GM19240 (cell line): Measurements from ENCODE around the gene GLRB.
"Not testable (repeated sequence)": the region's sequence is repeated elsewhere in the genome, so short reads cannot be mapped to it uniquely, and the experiment has no call there.

Experiments used
- DNase-seq: peaks from one replicate; pipeline ENCODE4 v3.0.0; 2011; ENCODE audit warnings: low spot score; ENCODE audit not compliant: insufficient read length

Gene GLRB

DNA sequence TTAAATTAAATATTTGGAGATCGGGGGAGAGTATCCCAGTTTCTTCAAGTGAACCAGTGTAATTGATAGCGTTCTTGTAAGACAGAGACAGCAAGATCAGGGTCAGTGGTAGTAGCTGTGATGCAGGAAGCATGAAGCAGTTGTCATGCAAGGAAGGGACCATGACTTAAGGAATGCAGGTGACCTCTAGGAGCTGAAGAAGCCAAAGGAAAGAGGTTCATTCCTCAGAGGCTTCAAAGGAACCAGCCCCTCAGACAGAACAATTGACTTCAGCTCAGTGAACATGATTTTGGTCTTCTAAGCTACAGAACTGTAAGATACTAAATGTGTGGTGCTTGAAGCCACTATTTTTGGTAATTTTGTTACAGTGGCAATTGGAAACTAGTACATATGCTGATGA lies 51.6 kb downstream of the GLRB start:
- no peak for DNase-seq

- no peak for DNase-seq
Observed at GRCh38 chr4:157128395-157128794, 52.4 kb downstream of the GLRB start.

DNA sequence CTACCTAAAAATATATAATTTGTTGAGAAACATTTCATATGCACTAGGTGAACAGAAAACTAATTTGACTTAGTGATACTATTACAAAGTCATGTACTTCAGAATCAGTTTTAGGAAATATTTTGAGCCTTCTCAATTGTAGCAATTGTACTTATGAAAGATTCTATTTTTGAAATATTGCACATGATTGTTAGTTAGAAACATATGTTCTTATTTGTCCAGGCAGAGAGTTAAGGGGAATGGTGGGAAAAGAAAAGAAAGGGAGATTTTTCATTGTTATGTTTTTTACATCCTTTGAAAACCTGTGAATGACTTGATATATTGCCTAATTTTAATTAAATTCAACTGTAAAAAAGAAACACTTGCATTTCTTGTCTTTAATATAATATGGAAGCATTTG lies 66.0 kb downstream of the GLRB start:
- no peak for DNase-seq

DNA sequence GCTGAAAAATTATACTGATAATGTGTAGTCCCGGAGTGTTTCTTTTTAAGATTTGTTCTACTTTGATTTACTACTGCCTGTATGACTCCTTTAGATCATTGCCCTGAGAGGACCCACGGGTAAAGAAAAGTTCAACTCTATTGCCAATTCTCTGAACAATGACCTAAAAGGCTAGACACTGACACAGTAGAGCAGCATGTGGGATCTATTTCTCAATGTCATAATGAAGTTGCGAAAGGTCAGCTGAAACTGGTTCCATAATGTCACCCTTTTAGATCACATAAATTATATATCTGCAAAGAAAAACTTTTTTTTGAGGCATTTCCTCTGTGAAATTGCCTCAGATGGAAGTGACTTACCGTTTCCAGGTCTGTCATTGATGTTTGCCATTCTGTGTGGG lies 67.4 kb downstream of the GLRB start:
- no peak for DNase-seq

DNA sequence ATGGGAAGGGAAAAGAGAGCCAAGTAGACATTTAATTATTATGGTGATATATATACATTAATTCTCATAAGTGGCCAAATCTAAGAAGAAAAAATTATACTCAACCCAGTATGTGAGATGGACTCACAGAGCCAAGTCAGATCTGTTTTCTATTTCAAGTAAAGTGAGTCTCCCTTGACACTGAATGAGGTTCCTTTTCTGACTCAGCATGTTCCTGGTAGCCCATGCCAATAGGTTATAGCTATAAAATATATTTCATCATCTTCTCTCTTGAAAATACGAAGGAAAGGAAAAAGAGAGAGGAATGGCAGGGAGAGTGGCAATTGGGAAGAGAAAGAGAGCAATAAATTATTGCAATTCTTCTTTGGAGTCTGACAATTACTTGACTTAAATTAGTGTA lies 75.8 kb downstream of the GLRB start:
- no peak for DNase-seq

GRCh38 chr4:157165935-157166610 lies 90.1 kb downstream of the GLRB start:
- DNase-seq: no peak

DNA sequence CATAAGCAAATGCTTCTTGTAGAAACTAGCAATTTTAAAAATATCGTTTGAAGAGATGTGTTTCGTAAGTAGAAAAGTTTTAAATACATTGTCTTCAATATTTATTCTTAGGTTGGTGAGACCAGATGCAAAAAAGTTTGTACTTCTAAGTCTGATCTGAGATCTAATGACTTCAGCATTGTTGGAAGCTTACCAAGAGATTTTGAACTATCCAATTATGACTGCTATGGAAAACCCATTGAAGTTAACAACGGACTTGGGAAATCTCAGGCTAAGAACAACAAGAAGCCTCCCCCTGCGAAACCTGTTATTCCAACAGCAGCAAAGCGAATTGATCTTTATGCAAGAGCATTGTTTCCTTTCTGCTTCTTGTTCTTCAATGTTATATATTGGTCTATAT lies 94.4 kb downstream of the GLRB start:
- DNase-seq: no peak

GRCh38 chr4:157172011-157172410 lies 96.1 kb downstream of the GLRB start:
- no peak for DNase-seq

DNA sequence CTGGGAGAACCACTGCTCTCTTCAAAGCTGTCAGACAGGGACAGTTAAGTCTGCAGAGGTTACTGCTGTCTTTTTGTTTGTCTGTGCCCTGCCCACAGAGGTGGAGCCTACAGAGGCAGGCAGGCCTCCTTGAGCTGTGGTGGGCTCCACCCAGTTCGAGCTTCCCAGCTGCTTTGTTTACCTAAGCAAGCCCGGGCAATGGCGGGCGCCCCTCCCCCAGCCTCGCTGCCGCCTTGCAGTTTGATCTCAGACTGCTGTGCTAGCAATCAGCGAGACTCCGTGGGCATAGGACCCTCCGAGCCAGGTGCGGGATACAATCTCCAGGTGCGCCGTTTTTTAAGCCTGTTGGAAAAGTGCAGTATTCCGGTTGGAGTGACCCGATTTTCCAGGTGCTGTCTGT lies 104.3 kb downstream of the GLRB start:
- not testable (repeated sequence) for DNase-seq

DNA sequence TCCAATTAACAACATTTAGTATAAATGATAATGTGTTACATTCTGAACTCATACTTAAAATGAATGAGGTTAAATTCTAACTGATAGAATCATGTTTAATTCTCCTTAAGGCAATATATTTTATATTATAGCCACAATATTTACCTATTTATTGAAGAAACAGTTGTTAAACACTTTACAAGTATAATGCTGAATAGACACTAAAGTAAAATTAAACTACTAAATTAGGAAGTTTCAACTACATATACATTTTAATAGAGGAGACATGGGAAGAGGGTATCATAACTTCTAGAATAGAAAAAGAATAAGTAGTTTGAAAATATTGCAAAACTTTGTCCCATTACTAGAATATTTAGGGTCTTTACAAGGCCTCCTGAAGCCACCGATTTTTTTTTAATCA lies 108.3 kb downstream of the GLRB start:
- no peak for DNase-seq

GRCh38 chr4:157185363-157185762 lies 109.4 kb downstream of the GLRB start:
- DNase-seq: no peak

DNA sequence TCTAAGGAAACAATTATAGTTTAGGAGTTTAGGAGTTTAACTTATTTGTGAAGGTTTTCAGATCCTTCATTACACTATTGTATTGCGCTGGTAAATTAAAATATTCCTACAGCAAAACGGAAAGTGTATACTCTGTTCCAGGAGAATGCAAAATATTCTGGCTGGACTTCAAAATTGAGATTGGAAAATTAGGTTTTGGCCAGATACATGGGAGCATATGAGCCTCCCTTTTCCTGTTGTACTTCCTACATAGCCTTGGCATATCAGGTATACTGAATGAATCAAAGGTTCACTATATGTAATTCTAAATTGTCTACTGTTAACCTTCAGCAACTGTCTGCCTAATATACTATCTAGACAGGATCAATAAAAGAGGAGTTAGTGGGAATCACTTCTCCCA lies 119.4 kb downstream of the GLRB start:
- DNase-seq: no peak

DNA sequence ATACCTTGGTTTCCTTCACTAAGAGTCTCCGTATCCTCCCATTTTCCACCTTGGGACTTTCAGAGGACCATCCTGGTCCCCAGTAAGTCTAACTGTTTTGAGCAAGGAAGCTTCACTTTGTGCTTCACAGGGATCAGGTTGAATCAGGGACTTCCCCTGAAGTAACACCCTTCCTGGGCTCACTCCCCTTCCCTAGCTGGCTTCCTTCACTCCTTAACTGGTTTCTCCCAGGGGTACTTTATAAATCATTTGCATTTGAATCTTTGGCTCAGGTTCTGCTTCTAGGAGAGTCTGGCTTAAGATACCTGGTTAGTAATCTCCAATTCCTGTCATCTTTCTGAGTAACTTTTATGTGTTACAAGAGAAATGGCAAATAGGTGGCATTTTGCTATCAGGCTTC lies 120.1 kb downstream of the GLRB start:
- no peak for DNase-seq

DNA sequence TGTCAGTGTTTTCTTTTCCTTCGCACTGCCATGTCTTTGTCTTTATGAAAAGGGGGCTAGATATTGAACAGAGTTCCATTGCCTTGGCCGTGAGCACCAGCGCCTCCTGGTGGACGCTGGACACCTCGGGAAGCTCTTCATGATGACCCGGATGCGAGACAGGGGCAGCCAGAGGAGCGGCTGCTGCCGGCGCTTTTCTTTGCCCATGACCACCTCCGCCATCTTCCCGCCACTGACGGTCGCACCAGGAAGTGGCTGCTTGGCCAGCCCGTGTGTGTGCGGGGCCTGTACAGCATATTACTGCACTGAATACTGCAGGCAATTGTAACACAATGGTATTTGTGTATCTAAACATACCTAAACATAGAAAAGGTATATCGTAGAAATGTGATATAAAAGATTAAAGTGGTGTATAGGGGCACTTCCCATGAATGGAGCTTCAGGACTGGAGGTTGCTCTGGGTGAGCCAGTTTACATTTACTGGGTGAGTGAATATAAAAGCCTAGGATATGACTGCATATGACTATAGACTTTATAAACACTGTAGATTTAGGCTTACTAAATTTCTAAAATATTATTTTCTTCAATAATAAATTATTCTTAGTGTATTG lies 128.8 kb downstream of the GLRB start:
- no peak for DNase-seq

DNA sequence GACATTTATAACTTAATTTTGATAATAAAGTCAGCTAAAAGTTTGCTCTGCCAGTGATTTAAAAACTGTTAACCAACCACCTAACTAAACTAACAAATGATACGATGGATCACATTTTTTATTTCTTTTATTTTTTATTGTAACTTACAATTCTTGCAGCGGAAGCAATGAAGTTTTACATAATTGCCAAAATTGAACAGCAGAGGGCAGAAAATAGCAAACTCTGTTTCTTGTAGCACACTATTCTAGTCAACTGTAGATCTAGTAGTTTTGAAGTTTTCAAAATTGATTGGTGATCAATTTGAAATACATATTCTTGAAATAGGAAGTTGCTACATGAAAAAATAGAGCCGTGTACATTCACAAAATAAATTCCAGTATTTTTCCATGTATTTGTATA lies 141.8 kb downstream of the GLRB start:
- no peak for DNase-seq

GRCh38 chr4:157219711-157220370 lies 143.9 kb downstream of the GLRB start:
- DNase-seq: no peak

DNA sequence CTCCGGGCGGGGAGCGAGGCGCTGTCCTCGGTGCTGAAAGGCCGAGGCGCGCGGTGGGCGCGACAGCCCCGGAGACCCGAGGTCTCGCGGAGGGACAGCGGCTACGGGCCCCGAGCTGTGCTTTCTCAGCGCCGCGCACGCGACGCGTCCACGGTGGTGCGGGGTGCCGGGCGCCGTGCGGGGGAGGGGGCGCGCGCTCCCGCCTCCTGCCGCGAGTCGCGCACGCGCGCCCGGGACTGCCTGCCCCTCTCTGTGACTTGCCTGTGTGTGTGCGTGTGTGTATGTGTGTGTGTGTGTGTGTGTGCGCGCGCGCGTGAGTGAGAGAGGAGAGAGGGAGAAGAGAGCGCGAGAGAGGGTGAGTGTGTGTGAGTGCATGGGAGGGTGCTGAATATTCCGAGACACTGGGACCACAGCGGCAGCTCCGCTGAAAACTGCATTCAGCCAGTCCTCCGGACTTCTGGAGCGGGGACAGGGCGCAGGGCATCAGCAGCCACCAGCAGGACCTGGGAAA lies 144.5 kb downstream of the GLRB start, which contains the start of gene GRIA2:
Gene GRIA2 (plus strand): TSS at position 358 of the 511 bp plus-strand sequence. CDS start 315 bp downstream, outside the sequence.
- no peak for DNase-seq

GRCh38 chr4:157221426-157221894 lies 145.5 kb downstream of the GLRB start:
- no peak for DNase-seq
